Epithelial cell of proximal tubule (primary cell): ENCODE data around the gene BCKDK. TPM values are rescaled to one million over a fixed set of nuclear protein-coding genes. Genes with fewer than 3 reads are reported as not detected.
"Not testable (repeated sequence)": the region's sequence is repeated elsewhere in the genome, so short reads cannot be mapped to it uniquely, and the experiment has no call there.

Source experiments
- DNase-seq: peaks from one replicate; pipeline ENCODE4 v3.0.0-alpha.2; 2011; ENCODE audit warnings: low read depth
- H3K4me3 ChIP-seq: 2 replicates; pipeline ENCODE4 v1.5.1; 2011; ENCODE audit warnings: low read depth, mild to moderate bottlenecking, low read length
- CTCF ChIP-seq: conservative IDR thresholded peaks from 2 replicates; pipeline ENCODE4 v1.5.1; 2012; ENCODE audit warnings: low read depth, mild to moderate bottlenecking, low read length
- total RNA-seq: library from RNA; depleted of rRNA; stranded (reverse); fragments of >200 nt; gene quantifications from 2 replicates; pipeline ENCODE4 v1.2.3, GENCODE V29; 2015

Gene BCKDK
- total RNA-seq, 1 donor from 2014 or later, result 78.2 TPM

DNA sequence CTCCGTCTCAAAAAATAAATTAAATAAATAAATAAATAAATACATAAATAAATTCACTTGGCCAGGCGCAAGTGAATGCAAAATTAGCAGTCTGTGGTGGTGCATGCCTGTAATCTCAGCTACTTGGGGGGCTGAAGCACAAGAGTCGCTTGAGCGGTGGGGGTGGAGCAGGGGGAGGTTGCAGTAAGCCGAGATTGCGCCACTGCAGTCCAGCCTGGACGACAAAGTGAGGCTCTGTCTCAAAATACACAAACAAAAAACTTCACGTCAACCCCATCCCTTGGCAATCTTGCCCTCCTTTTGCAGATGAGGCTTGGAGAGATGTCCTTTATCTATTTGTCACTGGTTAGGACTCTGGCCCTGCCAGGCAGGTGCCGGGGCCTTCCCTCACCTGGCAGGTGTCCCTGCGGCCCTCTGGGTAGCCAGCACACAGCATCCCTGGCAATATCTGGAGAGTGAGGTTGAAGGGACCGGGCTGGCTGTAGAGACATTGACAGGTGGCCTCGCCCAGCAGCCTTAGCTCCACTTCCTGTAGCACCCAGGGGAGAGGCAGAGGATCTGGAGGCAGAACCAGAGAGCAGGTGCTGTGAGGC, 37.3 kb downstream of the BCKDK start:
- no peak for DNase-seq
- no peak overlapping the region for H3K4me3 ChIP-seq
- TF ChIP-seq CTCF, result no peak

DNA sequence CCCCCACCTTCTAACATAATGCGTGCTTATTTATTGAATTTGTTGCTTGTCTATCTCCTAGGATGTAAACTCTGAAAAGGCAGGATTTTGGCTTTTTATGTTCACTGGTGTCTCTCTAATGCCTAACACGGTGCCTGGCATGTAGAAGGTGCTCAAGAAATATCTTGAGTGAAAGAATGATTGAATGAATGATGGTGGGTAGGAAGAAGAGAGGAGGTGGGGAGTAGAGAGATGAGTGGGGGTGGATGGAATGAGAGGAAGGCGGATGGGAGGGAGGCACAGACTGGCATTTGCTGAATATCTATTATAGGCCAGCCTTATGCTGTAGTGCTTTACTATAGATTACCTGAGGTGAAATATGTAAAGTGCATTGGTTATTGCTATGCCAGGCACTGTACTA, 39.4 kb downstream of the BCKDK start:
- no peak for TF ChIP-seq CTCF
- no peak for DNase-seq
- no peak overlapping the region for H3K4me3 ChIP-seq

- no peak for TF ChIP-seq CTCF
- H3K4me3 ChIP-seq, result peak overlapping the region; percentile 3
- no peak for DNase-seq
Observed at GRCh38 chr16:31148281-31148728, 40.1 kb downstream of the BCKDK start.

GRCh38 chr16:31148896-31149295, 40.7 kb downstream of the BCKDK start:
- no peak overlapping the region for H3K4me3 ChIP-seq
- TF ChIP-seq CTCF, result no peak
- no peak for DNase-seq

GRCh38 chr16:31149332-31149731, 41.1 kb downstream of the BCKDK start:
- no peak for TF ChIP-seq CTCF
- no peak overlapping the region for H3K4me3 ChIP-seq
- DNase-seq, result no peak

GRCh38 chr16:31149894-31150890, 42.0 kb downstream of the BCKDK start, which contains the start of gene PRSS36:
PRSS36 (minus strand) TSS chr16:31150066; CDS start chr16:31150035, 31 bp downstream.
- H3K4me3 ChIP-seq, result no peak within 1 kb of the TSS
- no peak for DNase-seq
- no peak for TF ChIP-seq CTCF

DNA sequence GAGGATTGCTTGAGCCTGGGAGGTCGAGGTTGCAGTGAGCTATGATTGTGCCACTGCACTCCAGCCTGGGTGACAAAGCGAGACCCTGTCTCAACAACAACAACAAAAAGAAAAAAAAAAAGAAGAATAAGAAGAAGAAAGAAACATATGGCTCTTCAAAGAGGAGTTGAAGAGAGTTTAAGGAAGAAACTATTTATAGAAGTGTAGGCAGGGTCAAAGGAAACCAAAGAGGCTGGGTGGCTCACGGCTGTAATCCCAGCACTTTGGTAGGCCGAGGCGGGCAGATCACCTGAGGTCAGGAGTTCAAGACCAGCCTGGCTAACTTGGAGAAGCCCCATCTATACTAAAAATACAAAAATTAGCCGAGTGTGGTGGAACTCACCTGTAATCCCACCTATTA, 42.8 kb downstream of the BCKDK start:
- DNase-seq, H3K4me3 ChIP-seq: not testable (repeated sequence)
